Measurements from ENCODE around the gene TRIP11. TPM values are rescaled to one million over a fixed set of nuclear protein-coding genes. Genes with fewer than 3 reads are reported as not detected.
A peak's percentile ranks its signal among the peaks of the same experiment; 100 is the strongest.

TRIP11 gene
- polyA plus RNA-seq, 10 donors: 15.8 to 28.2 (median 22.1) TPM

GRCh38 chr14:92010644-92011043 is 29.2 kb downstream of the TRIP11 start:
- no peak for DNase-seq

- no peak for DNase-seq
Measured at GRCh38 chr14:92009604-92010003, 30.3 kb downstream of the TRIP11 start.

GRCh38 chr14:92005019-92005418 is 34.8 kb downstream of the TRIP11 start:
- DNase-seq: no peak

- no peak for DNase-seq
Measured at GRCh38 chr14:92004062-92004461, 35.8 kb downstream of the TRIP11 start.

GRCh38 chr14:91998667-91999570 is 40.9 kb downstream of the TRIP11 start:
- peak in 1 of 3 donors; percentile 20 for DNase-seq

- no peak for DNase-seq
Measured at GRCh38 chr14:91997492-91997891, 42.4 kb downstream of the TRIP11 start.

- DNase-seq: peak; percentile 55 to 84 (median 75)
Measured at GRCh38 chr14:91996948-91997371, 42.9 kb downstream of the TRIP11 start.

GRCh38 chr14:91987192-91987591 is 52.7 kb downstream of the TRIP11 start:
- DNase-seq: no peak

GRCh38 chr14:91985521-91986255 is 54.2 kb downstream of the TRIP11 start:
- no peak for DNase-seq

GRCh38 chr14:91985008-91985407 is 54.9 kb downstream of the TRIP11 start:
- peak in 1 of 3 donors; percentile 53 for DNase-seq

GRCh38 chr14:91983588-91983987 is 56.3 kb downstream of the TRIP11 start:
- peak in 1 of 3 donors; percentile 50 for DNase-seq

GRCh38 chr14:91980157-91980556 is 59.7 kb downstream of the TRIP11 start:
- DNase-seq: peak in 1 of 3 donors; percentile 67

GRCh38 chr14:91977884-91978283 is 62.0 kb downstream of the TRIP11 start:
- no peak for DNase-seq

GRCh38 chr14:91975763-91976162 is 64.1 kb downstream of the TRIP11 start:
- DNase-seq: no peak

- DNase-seq: no peak
Measured at GRCh38 chr14:91971188-91971778, 68.6 kb downstream of the TRIP11 start.

GRCh38 chr14:91968280-91968679 is 71.6 kb downstream of the TRIP11 start:
- no peak for DNase-seq

GRCh38 chr14:91964724-91965123 is 75.1 kb downstream of the TRIP11 start:
- DNase-seq: no peak

- DNase-seq: no peak
Measured at GRCh38 chr14:91964011-91964410, 75.8 kb downstream of the TRIP11 start.

GRCh38 chr14:91963465-91963864 is 76.4 kb downstream of the TRIP11 start:
- no peak for DNase-seq

GRCh38 chr14:91961297-91962220 is 78.3 kb downstream of the TRIP11 start:
- no peak for DNase-seq

GRCh38 chr14:91957876-91958313 is 82.0 kb downstream of the TRIP11 start:
- no peak for DNase-seq
